GM23338 (cell line): ENCODE results near the gene DPY19L1. TPM values are rescaled to one million over a fixed set of nuclear protein-coding genes. Genes with fewer than 3 reads are reported as not detected.

ENCODE experiments used
- ATAC-seq: fragments of 200-7000 bp; cut with Tn5 transposase; 3 replicates; pipeline ENCODE4 v1.9.1; 2020
- DNase-seq: peaks from one replicate; pipeline ENCODE4 v3.0.0-alpha.2; 2015; ENCODE audit warnings: low spot score
- H2AFZ ChIP-seq: fragments of 200-600 bp; sonication (generic); 2 replicates; pipeline ENCODE4 v1.8.0; 2016; ENCODE audit warnings: antibody characterized with exemption, mild to moderate bottlenecking, moderate library complexity
- H3F3A ChIP-seq: fragments of 200-600 bp; sonication (generic); replicated peaks from 2 replicates; pipeline ENCODE4 v1.8.0; 2017; ENCODE audit warnings: antibody characterized with exemption, mixed run types, low read depth
- H3K27ac ChIP-seq: fragments of 200-600 bp; sonication (generic); 2 replicates; pipeline ENCODE4 v1.6.1; 2016; ENCODE audit warnings: low read depth
- H3K27me3 ChIP-seq: fragments of 200-600 bp; sonication (generic); 2 replicates; pipeline ENCODE4 v1.8.0; 2016; ENCODE audit warnings: mild to moderate bottlenecking, mixed run types, moderate library complexity; ENCODE audit not compliant: insufficient read depth
- H3K36me3 ChIP-seq: fragments of 200-600 bp; sonication (generic); 2 replicates; pipeline ENCODE4 v1.8.0; 2016; ENCODE audit warnings: mild to moderate bottlenecking; ENCODE audit not compliant: insufficient read depth
- H3K4me1 ChIP-seq: fragments of 200-600 bp; sonication (generic); 2 replicates; pipeline ENCODE4 v1.8.0; 2016; ENCODE audit warnings: mild to moderate bottlenecking, moderate library complexity; ENCODE audit not compliant: insufficient read depth
- H3K4me2 ChIP-seq: fragments of 200-600 bp; sonication (generic); 2 replicates; pipeline ENCODE4 v1.7.1; 2017; ENCODE audit warnings: mixed run types
- H3K4me3 ChIP-seq: fragments of 200-600 bp; sonication (generic); 2 replicates; pipeline ENCODE4 v1.6.1; 2016; ENCODE audit warnings: mixed run types
- H3K79me2 ChIP-seq: fragments of 200-600 bp; sonication (generic); replicated peaks from 2 replicates; pipeline ENCODE4 v1.8.0; 2017; ENCODE audit warnings: mild to moderate bottlenecking; ENCODE audit not compliant: insufficient read depth
- H3K9me2 ChIP-seq: fragments of 200-600 bp; sonication (generic); 2 replicates; pipeline ENCODE4 v1.8.0; 2017; ENCODE audit not compliant: insufficient read depth
- H4K20me1 ChIP-seq: fragments of 200-600 bp; sonication (generic); replicated peaks from 2 replicates; pipeline ENCODE4 v1.8.0; 2017; ENCODE audit warnings: mild to moderate bottlenecking; ENCODE audit not compliant: insufficient read depth
- H3K27ac Mint-ChIP-seq: 2 replicates; pipeline ENCODE4 v1.8.0; 2020; ENCODE audit warnings: inconsistent platforms, mild to moderate bottlenecking, moderate library complexity, mixed read lengths
- H3K27me3 Mint-ChIP-seq: 3 replicates; pipeline ENCODE4 v1.8.0; 2022; ENCODE audit warnings: low read depth, mild to moderate bottlenecking, moderate library complexity, mixed read lengths, inconsistent platforms; ENCODE audit not compliant: insufficient read depth, poor library complexity
- H3K36me3 Mint-ChIP-seq: 3 replicates; pipeline ENCODE4 v1.8.0; 2021; ENCODE audit warnings: low read depth, mild to moderate bottlenecking, inconsistent platforms, moderate library complexity, mixed read lengths
- H3K4me1 Mint-ChIP-seq: 3 replicates; pipeline ENCODE4 v1.8.0; 2020; ENCODE audit warnings: mild to moderate bottlenecking, inconsistent platforms, mixed read lengths
- H3K4me3 Mint-ChIP-seq: 3 replicates; pipeline ENCODE4 v1.8.0; 2021; ENCODE audit warnings: moderate library complexity, mild to moderate bottlenecking, inconsistent platforms, mixed read lengths
- H3K9me3 Mint-ChIP-seq: 3 replicates; pipeline ENCODE4 v1.8.0; 2020; ENCODE audit warnings: moderate library complexity, mild to moderate bottlenecking, inconsistent platforms, mixed read lengths
- CREB1 ChIP-seq: fragments of 250-450 bp; sonication (Bioruptor Pico); IDR thresholded peaks from 2 replicates; pipeline ENCODE4 v1.5.0; 2020; ENCODE audit warnings: low read depth, mild to moderate bottlenecking, moderate library complexity
- NANOG ChIP-seq: IDR thresholded peaks from 2 replicates; pipeline ENCODE4 v1.6.1; 2016; ENCODE audit warnings: antibody characterized with exemption, borderline replicate concordance
- POLR2AphosphoS5 ChIP-seq: IDR thresholded peaks from 2 replicates; pipeline ENCODE4 v1.6.1; 2016; ENCODE audit warnings: antibody characterized with exemption, low read depth
- REST ChIP-seq: IDR thresholded peaks from one replicate; pipeline ENCODE4 v1.6.1; 2018; ENCODE audit warnings: antibody characterized with exemption; ENCODE audit not compliant: unreplicated experiment
- STAT1 ChIP-seq: IDR thresholded peaks from one replicate; pipeline ENCODE4 v1.6.1; 2016; ENCODE audit warnings: antibody characterized with exemption; ENCODE audit not compliant: unreplicated experiment
- ZNF114 ChIP-seq: fragments of 250-450 bp; sonication (Bioruptor Pico); IDR thresholded peaks from 2 replicates; pipeline ENCODE4 v1.5.0; 2020; ENCODE audit warnings: mild to moderate bottlenecking, moderate library complexity
- polyA plus RNA-seq: library from polyadenylated mRNA; unstranded; fragments of >200 nt; fragmentation: Nextera tagmentation; extraction: Ambion mirVana; gene quantifications from 2 replicates; pipeline ENCODE4 v1.2.1, GENCODE V29; 2016
- total RNA-seq: library from RNA; depleted of rRNA; stranded (reverse); fragments of >200 nt; shearing (Covaris generic); gene quantifications from 2 replicates; pipeline ENCODE4 v1.2.3, GENCODE V29; 2014
- TF ChIP-seq, protein P1 (sequence below), 2 experiments: fragments of 200-600 bp in 1 of 2; sonication (generic) in 1 of 2; conservative IDR thresholded peaks; 2 replicates each; pipeline versions ENCODE4 v1.5.1 to v1.6.1; 2016 to 2017; ENCODE audit warnings: antibody characterized with exemption in 2 of 2, low read depth in 2 of 2, mild to moderate bottlenecking in 2 of 2, moderate library complexity in 1 of 2
- TF ChIP-seq, protein P2 (sequence below): fragments of 250-450 bp; sonication (Bioruptor Pico); IDR thresholded peaks from 2 replicates; pipeline ENCODE4 v1.5.0; 2020; ENCODE audit warnings: mild to moderate bottlenecking, moderate library complexity

Gene DPY19L1
- total and polyA plus RNA-seq, 2 experiments from 2014 or later: 4.4 to 20.2 TPM

- Histone ChIP-seq H3K36me3 (no peaks in the 10 kb centered on the region), H3F3A (0 out of 2 replicates have a peak, but pooled peaks cover 4% of the 10 kb centered on the region), H3K79me2 (peaks cover 5% of the 10 kb centered on the region; the same call in 1 of the 2 replicates), H3K4me1 (peaks cover 5% of the 10 kb centered on the region), H3K4me3 (no peak overlapping the region), H2AFZ (no peak overlapping the region), H3K4me2 (no peak overlapping the region), H3K27me3 (no peaks in the 10 kb centered on the region), H3K27ac (no peak overlapping the region), H4K20me1 (no peaks in the 10 kb centered on the region), H3K9me2 (no peaks in the 10 kb centered on the region)
- ATAC-seq: no peak
- H3K9me3 Mint-ChIP-seq: no peaks in the 10 kb centered on the region; the same call in 2 of the 3 replicates
- peaks cover 10% of the 10 kb centered on the region for H3K4me1 Mint-ChIP-seq
- DNase-seq: no peak
- TF ChIP-seq, protein P1, sequence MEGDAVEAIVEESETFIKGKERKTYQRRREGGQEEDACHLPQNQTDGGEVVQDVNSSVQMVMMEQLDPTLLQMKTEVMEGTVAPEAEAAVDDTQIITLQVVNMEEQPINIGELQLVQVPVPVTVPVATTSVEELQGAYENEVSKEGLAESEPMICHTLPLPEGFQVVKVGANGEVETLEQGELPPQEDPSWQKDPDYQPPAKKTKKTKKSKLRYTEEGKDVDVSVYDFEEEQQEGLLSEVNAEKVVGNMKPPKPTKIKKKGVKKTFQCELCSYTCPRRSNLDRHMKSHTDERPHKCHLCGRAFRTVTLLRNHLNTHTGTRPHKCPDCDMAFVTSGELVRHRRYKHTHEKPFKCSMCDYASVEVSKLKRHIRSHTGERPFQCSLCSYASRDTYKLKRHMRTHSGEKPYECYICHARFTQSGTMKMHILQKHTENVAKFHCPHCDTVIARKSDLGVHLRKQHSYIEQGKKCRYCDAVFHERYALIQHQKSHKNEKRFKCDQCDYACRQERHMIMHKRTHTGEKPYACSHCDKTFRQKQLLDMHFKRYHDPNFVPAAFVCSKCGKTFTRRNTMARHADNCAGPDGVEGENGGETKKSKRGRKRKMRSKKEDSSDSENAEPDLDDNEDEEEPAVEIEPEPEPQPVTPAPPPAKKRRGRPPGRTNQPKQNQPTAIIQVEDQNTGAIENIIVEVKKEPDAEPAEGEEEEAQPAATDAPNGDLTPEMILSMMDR (conservative IDR thresholded peaks at IDR 0.05; ENCODE audit: low read depth in 2 of 2): no peak
- TF ChIP-seq NANOG: no peak
- no peak for TF ChIP-seq POLR2AphosphoS5
- TF ChIP-seq STAT1: no peak
- no peak for TF ChIP-seq CREB1 (CRISPR knock-in tag)
- no peak for TF ChIP-seq ZNF114 (CRISPR knock-in tag)
- no peak for TF ChIP-seq REST
- TF ChIP-seq, protein P2, sequence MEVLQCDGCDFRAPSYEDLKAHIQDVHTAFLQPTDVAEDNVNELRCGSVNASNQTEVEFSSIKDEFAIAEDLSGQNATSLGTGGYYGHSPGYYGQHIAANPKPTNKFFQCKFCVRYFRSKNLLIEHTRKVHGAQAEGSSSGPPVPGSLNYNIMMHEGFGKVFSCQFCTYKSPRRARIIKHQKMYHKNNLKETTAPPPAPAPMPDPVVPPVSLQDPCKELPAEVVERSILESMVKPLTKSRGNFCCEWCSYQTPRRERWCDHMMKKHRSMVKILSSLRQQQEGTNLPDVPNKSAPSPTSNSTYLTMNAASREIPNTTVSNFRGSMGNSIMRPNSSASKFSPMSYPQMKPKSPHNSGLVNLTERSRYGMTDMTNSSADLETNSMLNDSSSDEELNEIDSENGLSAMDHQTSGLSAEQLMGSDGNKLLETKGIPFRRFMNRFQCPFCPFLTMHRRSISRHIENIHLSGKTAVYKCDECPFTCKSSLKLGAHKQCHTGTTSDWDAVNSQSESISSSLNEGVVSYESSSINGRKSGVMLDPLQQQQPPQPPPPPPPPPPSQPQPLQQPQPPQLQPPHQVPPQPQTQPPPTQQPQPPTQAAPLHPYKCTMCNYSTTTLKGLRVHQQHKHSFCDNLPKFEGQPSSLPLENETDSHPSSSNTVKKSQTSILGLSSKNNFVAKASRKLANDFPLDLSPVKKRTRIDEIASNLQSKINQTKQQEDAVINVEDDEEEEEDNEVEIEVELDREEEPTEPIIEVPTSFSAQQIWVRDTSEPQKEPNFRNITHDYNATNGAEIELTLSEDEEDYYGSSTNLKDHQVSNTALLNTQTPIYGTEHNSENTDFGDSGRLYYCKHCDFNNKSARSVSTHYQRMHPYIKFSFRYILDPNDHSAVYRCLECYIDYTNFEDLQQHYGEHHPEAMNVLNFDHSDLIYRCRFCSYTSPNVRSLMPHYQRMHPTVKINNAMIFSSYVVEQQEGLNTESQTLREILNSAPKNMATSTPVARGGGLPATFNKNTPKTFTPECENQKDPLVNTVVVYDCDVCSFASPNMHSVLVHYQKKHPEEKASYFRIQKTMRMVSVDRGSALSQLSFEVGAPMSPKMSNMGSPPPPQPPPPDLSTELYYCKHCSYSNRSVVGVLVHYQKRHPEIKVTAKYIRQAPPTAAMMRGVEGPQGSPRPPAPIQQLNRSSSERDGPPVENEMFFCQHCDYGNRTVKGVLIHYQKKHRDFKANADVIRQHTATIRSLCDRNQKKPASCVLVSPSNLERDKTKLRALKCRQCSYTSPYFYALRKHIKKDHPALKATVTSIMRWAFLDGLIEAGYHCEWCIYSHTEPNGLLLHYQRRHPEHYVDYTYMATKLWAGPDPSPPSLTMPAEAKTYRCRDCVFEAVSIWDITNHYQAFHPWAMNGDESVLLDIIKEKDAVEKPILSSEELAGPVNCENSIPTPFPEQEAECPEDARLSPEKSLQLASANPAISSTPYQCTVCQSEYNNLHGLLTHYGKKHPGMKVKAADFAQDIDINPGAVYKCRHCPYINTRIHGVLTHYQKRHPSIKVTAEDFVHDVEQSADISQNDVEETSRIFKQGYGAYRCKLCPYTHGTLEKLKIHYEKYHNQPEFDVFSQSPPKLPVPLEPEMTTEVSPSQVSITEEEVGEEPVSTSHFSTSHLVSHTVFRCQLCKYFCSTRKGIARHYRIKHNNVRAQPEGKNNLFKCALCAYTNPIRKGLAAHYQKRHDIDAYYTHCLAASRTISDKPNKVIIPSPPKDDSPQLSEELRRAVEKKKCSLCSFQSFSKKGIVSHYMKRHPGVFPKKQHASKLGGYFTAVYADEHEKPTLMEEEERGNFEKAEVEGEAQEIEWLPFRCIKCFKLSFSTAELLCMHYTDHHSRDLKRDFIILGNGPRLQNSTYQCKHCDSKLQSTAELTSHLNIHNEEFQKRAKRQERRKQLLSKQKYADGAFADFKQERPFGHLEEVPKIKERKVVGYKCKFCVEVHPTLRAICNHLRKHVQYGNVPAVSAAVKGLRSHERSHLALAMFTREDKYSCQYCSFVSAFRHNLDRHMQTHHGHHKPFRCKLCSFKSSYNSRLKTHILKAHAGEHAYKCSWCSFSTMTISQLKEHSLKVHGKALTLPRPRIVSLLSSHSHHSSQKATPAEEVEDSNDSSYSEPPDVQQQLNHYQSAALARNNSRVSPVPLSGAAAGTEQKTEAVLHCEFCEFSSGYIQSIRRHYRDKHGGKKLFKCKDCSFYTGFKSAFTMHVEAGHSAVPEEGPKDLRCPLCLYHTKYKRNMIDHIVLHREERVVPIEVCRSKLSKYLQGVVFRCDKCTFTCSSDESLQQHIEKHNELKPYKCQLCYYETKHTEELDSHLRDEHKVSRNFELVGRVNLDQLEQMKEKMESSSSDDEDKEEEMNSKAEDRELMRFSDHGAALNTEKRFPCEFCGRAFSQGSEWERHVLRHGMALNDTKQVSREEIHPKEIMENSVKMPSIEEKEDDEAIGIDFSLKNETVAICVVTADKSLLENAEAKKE (CRISPR knock-in tag): no peak
- H3K4me3 Mint-ChIP-seq: no peak overlapping the region
- no peak overlapping the region for H3K27ac Mint-ChIP-seq
- no peaks in the 10 kb centered on the region; the same call in 2 of the 3 replicates for H3K36me3 Mint-ChIP-seq
- peaks cover 7% of the 10 kb centered on the region for H3K27me3 Mint-ChIP-seq
Observed at GRCh38 chr7:35040906-35041305, 3.6 kb upstream of the DPY19L1 start.
